Hepatocyte (in vitro differentiated cells): Measurements from ENCODE around the gene ISY1. TPM values are rescaled to one million over a fixed set of nuclear protein-coding genes. Genes with fewer than 3 reads are reported as not detected.
A peak's percentile ranks its signal among the peaks of the same experiment; 100 is the strongest.

Source experiments
- DNase-seq: peaks from one replicate; pipeline ENCODE4 v3.0.0-alpha.2; 2016; ENCODE audit warnings: low spot score
- H2AFZ ChIP-seq: fragments of 200-600 bp; sonication (generic); 2 replicates; pipeline ENCODE4 v1.6.0; 2016; ENCODE audit warnings: antibody characterized with exemption, mild to moderate bottlenecking
- H3K27ac ChIP-seq: fragments of 200-600 bp; sonication (generic); 2 replicates; pipeline ENCODE4 v1.5.1; 2016; ENCODE audit warnings: mild to moderate bottlenecking
- H3K27me3 ChIP-seq: fragments of 200-600 bp; sonication (generic); 2 replicates; pipeline ENCODE4 v1.6.1; 2016
- H3K36me3 ChIP-seq: fragments of 200-600 bp; sonication (generic); replicated peaks from 2 replicates; pipeline ENCODE4 v1.5.1; 2016; ENCODE audit warnings: low read depth; ENCODE audit not compliant: insufficient read depth
- H3K4me1 ChIP-seq: fragments of 200-600 bp; sonication (generic); 2 replicates; pipeline ENCODE4 v1.5.1; 2016; ENCODE audit warnings: mild to moderate bottlenecking, moderate library complexity; ENCODE audit not compliant: insufficient read depth
- H3K4me2 ChIP-seq: fragments of 200-600 bp; sonication (generic); 2 replicates; pipeline ENCODE4 v1.6.0; 2016
- H3K4me3 ChIP-seq: fragments of 200-600 bp; sonication (generic); 2 replicates; pipeline ENCODE4 v1.5.1; 2016; ENCODE audit warnings: mild to moderate bottlenecking
- H3K79me2 ChIP-seq: fragments of 200-600 bp; sonication (generic); 2 replicates; pipeline ENCODE4 v1.6.0; 2017; ENCODE audit warnings: mild to moderate bottlenecking
- H3K9me2 ChIP-seq: fragments of 200-600 bp; sonication (generic); replicated peaks from 2 replicates; pipeline ENCODE4 v1.6.0; 2017; ENCODE audit warnings: mild to moderate bottlenecking; ENCODE audit not compliant: insufficient read depth
- H3K9me3 ChIP-seq: fragments of 200-600 bp; sonication (generic); 2 replicates; pipeline ENCODE4 v1.5.1; 2016; ENCODE audit warnings: low read depth, mild to moderate bottlenecking
- H4K20me1 ChIP-seq: fragments of 200-600 bp; sonication (generic); 2 replicates; pipeline ENCODE4 v1.6.0; 2016; ENCODE audit warnings: mild to moderate bottlenecking; ENCODE audit not compliant: insufficient read depth, poor library complexity, severe bottlenecking
- EZH2 ChIP-seq: fragments of 200-600 bp; sonication (generic); IDR thresholded peaks from 2 replicates; pipeline ENCODE4 v1.6.1; 2016; ENCODE audit warnings: antibody characterized with exemption, mild to moderate bottlenecking, borderline replicate concordance
- EZH2phosphoT487 ChIP-seq: fragments of 200-600 bp; sonication (generic); IDR thresholded peaks from one replicate; pipeline ENCODE4 v1.6.1; 2018; ENCODE audit warnings: antibody characterized with exemption, mild to moderate bottlenecking, low read depth, moderate library complexity; ENCODE audit not compliant: unreplicated experiment, severe bottlenecking
- WGBS: methylation state at CpG from one replicate; pipeline ENCODE4 v1.1.6; 2016; ENCODE audit warnings: low lambda C conversion rate; ENCODE audit errors: missing lambda C conversion rate; 5-methylcytosine and 5-hydroxymethylcytosine counted together
- polyA plus RNA-seq: library from polyadenylated mRNA; unstranded; fragments of >200 nt; fragmentation: Nextera tagmentation; extraction: Ambion mirVana; gene quantifications from 2 replicates; pipeline ENCODE4 v1.2.1, GENCODE V29; 2016
- total RNA-seq: library from RNA; depleted of rRNA; stranded (reverse); fragments of >200 nt; gene quantifications from 2 replicates; pipeline ENCODE4 v1.2.3, GENCODE V29; 2014
- TF ChIP-seq, protein P1 (sequence below): fragments of 200-600 bp; sonication (generic); IDR thresholded peaks from 2 replicates; pipeline ENCODE4 v1.5.1; 2016; ENCODE audit warnings: antibody characterized with exemption, mild to moderate bottlenecking; ENCODE audit not compliant: poor library complexity

ISY1 gene
- total and polyA plus RNA-seq, 2 experiments from 2014 or later = 20.1 to 35.8 TPM

DNA sequence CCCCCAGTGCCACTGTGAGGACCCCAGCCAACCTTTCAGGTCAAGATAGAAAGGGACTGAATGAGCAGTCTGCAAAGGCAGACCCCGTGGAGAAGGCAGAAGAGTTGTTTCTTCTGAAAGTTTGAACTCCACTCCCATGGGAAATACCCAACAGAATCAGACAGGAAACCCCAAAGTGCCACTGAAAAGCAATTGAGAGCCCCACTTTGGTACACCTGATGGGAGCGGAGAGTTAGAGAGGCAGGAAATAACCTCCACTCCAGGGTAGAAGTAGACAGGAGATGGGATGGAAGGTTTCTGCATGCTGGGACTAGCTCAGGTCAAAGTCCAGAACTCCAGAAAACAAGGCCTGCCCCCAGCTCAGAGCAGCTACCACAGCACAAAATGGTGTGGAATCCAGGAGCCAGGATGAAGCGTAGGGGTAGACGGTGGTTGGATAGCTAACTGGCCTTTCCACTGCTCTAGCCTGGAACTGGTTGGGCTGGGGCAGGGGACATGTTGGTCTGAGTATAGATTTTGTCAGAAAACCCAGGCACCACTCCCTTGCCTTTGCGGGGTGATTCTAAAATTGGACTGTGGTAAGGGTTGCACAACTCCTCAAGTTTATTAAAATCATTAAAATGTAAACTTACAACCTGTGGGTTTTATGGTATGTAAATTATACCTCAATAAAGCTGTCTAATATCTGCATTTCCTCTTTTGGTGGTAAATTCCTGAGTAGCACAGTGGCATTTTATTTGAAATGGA lies 37.4 kb downstream of the ISY1 start:
- peak; percentile 45 for DNase-seq
- Histone ChIP-seq H3K79me2 (peaks cover 18% of the 10 kb centered on the region), H3K36me3 (no peaks in the 10 kb centered on the region), H3K9me2 (no peaks in the 10 kb centered on the region), H4K20me1 (peaks cover 6% of the 10 kb centered on the region), H3K27ac (peak overlapping the region; percentile 87), H3K27me3 (no peaks in the 10 kb centered on the region), H3K4me3 (no peak overlapping the region), H2AFZ (peak overlapping the region; percentile 34), H3K4me2 (peak overlapping the region; percentile 61), H3K9me3 (no peaks in the 10 kb centered on the region), H3K4me1 (peaks cover 24% of the 10 kb centered on the region)
- TF ChIP-seq EZH2 (no peak), EZH2phosphoT487 (no peak)
- TF ChIP-seq, protein P1, sequence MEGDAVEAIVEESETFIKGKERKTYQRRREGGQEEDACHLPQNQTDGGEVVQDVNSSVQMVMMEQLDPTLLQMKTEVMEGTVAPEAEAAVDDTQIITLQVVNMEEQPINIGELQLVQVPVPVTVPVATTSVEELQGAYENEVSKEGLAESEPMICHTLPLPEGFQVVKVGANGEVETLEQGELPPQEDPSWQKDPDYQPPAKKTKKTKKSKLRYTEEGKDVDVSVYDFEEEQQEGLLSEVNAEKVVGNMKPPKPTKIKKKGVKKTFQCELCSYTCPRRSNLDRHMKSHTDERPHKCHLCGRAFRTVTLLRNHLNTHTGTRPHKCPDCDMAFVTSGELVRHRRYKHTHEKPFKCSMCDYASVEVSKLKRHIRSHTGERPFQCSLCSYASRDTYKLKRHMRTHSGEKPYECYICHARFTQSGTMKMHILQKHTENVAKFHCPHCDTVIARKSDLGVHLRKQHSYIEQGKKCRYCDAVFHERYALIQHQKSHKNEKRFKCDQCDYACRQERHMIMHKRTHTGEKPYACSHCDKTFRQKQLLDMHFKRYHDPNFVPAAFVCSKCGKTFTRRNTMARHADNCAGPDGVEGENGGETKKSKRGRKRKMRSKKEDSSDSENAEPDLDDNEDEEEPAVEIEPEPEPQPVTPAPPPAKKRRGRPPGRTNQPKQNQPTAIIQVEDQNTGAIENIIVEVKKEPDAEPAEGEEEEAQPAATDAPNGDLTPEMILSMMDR = no peak
- 59% methylated on average over 5 of the region's 5 CpGs for WGBS

DNA sequence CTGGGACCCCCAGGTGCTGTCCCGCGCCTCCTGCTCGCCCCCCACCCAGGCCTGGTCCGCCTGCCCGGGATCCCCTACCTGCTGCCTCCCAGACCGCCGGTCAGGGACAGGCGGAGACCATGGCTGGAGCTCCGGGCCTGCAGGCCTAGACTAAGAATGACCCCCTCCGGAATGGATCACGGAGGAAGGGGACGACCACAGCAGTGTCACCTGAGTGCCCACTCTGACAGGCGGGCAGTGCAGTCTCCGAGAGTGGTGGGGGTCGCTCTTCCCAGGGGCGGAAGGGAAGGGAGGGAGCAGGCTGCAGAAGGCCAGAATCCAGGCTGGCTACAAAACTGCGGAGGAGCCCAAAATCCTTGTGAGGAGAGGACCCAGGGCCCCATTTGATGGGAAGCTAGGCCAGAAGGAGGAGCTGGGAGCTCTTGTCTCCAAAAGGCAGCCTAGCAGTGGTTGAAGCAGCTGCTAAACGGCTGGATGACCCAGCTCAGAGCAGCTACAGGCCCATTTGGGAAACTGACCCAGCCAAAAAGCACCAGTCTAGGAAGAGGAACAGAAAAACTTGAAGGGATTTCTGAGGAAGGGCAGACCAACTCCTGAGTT lies 38.4 kb downstream of the ISY1 start:
- TF ChIP-seq EZH2 (no peak), EZH2phosphoT487 (no peak)
- TF ChIP-seq, protein P1 = no peak
- no peaks in the 10 kb centered on the region for H3K27me3 ChIP-seq
- H3K79me2 ChIP-seq = peaks cover 28% of the 10 kb centered on the region
- WGBS = 29% methylated on average over 15 of the region's 18 CpGs
- H3K27ac ChIP-seq = peak overlapping the region; percentile 87
- peak overlapping the region; percentile 54 for H2AFZ ChIP-seq
- peak overlapping the region; percentile 90 for H3K4me2 ChIP-seq
- H3K4me1 ChIP-seq = peaks cover 32% of the 10 kb centered on the region
- no peaks in the 10 kb centered on the region for H3K9me3 ChIP-seq
- H3K9me2 ChIP-seq = no peaks in the 10 kb centered on the region
- peak; percentile 40 for DNase-seq
- no peaks in the 10 kb centered on the region for H3K36me3 ChIP-seq
- no peak overlapping the region for H3K4me3 ChIP-seq
- H4K20me1 ChIP-seq = peaks cover 14% of the 10 kb centered on the region

DNA sequence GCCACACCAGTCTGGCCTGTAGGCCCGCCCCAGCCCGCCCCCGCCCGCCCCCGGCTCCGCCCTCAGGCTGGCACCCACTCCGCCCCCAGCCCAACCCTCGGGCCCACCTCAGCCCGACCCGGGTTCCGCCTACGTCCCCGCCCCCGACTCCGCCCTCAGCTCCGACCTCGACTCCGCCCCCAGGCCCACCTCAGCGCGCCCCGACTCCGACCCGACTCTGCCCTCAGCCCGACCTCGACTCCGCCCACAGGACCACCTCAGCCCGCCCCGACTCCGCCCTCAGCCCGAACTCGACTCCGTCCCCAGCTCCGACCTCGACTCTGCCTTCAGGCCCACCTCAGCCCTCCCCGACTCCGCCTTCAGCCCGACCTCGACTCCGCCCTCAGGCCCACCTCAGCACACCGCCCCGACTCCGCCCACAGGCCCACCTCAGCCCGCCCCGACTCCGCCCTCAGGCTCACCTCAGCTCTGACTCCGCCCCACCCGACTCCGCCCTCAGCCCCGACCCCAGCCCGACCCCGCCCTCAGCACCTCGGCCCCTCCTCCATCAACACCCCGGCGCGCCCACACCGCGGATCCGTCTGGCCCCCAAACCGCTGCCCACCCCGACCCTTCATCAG lies 39.0 kb downstream of the ISY1 start, which contains the start of gene RAB43:
Gene RAB43 (minus strand): TSS at position 13 of the 620 bp plus-strand sequence. CDS start 315 bp downstream, outside the sequence.
- WGBS = 3% methylated on average over 6 of the region's 60 CpGs

More for the DNA sequence above, 39.0 kb downstream of the ISY1 start, which contains the start of gene RAB43:
- H3K9me2 ChIP-seq = no peaks in the 10 kb centered on the region
- H3K4me3 ChIP-seq = peak within 1 kb of the TSS; percentile 63
- no peaks in the 10 kb centered on the region for H3K36me3 ChIP-seq
- H3K79me2 ChIP-seq = peaks cover 34% of the 10 kb centered on the region
- peak; percentile 97 for DNase-seq
- peak within 1 kb of the TSS; percentile 87 for H3K27ac ChIP-seq
- H3K4me2 ChIP-seq = peak within 1 kb of the TSS; percentile 90
- no peaks in the 10 kb centered on the region for H3K9me3 ChIP-seq
- TF ChIP-seq, protein P1 = no peak
- TF ChIP-seq EZH2 = no peak
- TF ChIP-seq EZH2phosphoT487 = no peak
- H4K20me1 ChIP-seq = peaks cover 20% of the 10 kb centered on the region
- H3K27me3 ChIP-seq = no peaks in the 10 kb centered on the region
- peak within 1 kb of the TSS; percentile 57 for H2AFZ ChIP-seq
- H3K4me1 ChIP-seq = peaks cover 38% of the 10 kb centered on the region
